ENCODE data around the gene COMMD1.

- TF ChIP-seq POLR2A (IDR thresholded peaks at IDR 0.05; ENCODE audit: low read length) (no peak), GATA1 (IDR thresholded peaks at IDR 0.05; ENCODE audit: low read depth, low read length) (no peak)
These were observed 276.4 kb downstream of the COMMD1 start for GRCh38 chr2:62181843-62182242.
